ENCODE measurements around the gene WDR20.
"Not testable (repeated sequence)": the region's sequence is repeated elsewhere in the genome, so short reads cannot be mapped to it uniquely, and the experiment has no call there.

Gene WDR20

GRCh38 chr14:102134021-102134420 lies 5.7 kb upstream of the WDR20 start:
- DNase-seq, result not testable (repeated sequence)

GRCh38 chr14:102134719-102135118 lies 5.0 kb upstream of the WDR20 start:
- DNase-seq, result not testable (repeated sequence)

GRCh38 chr14:102135456-102135855 lies 4.2 kb upstream of the WDR20 start:
- not testable (repeated sequence) for DNase-seq

- no peak for DNase-seq
Measured at GRCh38 chr14:102138535-102138934, 1.2 kb upstream of the WDR20 start.

- DNase-seq, result no peak
Measured at GRCh38 chr14:102138961-102139285, 774 bp upstream of the WDR20 start.

GRCh38 chr14:102140027-102140749 lies 491 bp downstream of the WDR20 start:
- DNase-seq, result peak; percentile 17

- no peak for DNase-seq
Measured at GRCh38 chr14:102140750-102141145, 1.1 kb downstream of the WDR20 start.

- no peak for DNase-seq
Measured at GRCh38 chr14:102141797-102142196, 2.1 kb downstream of the WDR20 start.

- no peak for DNase-seq
Measured at GRCh38 chr14:102144914-102145313, 5.2 kb downstream of the WDR20 start.

GRCh38 chr14:102145395-102145794 lies 5.7 kb downstream of the WDR20 start:
- DNase-seq, result no peak

GRCh38 chr14:102146423-102146822 lies 6.7 kb downstream of the WDR20 start:
- no peak for DNase-seq

GRCh38 chr14:102150083-102150482 lies 10.4 kb downstream of the WDR20 start:
- DNase-seq, result no peak

- DNase-seq, result no peak
Measured at GRCh38 chr14:102150744-102151143, 11.0 kb downstream of the WDR20 start.

GRCh38 chr14:102151411-102151810 lies 11.7 kb downstream of the WDR20 start:
- DNase-seq, result not testable (repeated sequence)

- DNase-seq, result no peak
Measured at GRCh38 chr14:102154121-102154520, 14.4 kb downstream of the WDR20 start.

- no peak for DNase-seq
Measured at GRCh38 chr14:102154821-102155549, 15.3 kb downstream of the WDR20 start.

- no peak for DNase-seq
Measured at GRCh38 chr14:102157346-102157745, 17.6 kb downstream of the WDR20 start.

GRCh38 chr14:102158797-102159196 lies 19.1 kb downstream of the WDR20 start:
- DNase-seq, result no peak

GRCh38 chr14:102159841-102160240 lies 20.1 kb downstream of the WDR20 start:
- no peak for DNase-seq

GRCh38 chr14:102162487-102162886 lies 22.8 kb downstream of the WDR20 start:
- no peak for DNase-seq

- no peak for DNase-seq
Measured at GRCh38 chr14:102164241-102164641, 24.5 kb downstream of the WDR20 start.

GRCh38 chr14:102164965-102165364 lies 25.3 kb downstream of the WDR20 start:
- DNase-seq, result no peak

GRCh38 chr14:102170061-102170460 lies 30.4 kb downstream of the WDR20 start:
- DNase-seq, result no peak

All from effector CD8-positive, alpha-beta T cell (primary cell).